Neutrophil (primary cell): ENCODE results near the gene ZNF865.

Source experiments
- H3K27ac ChIP-seq: fragments of 200-600 bp; sonication (generic); 2 replicates; pipeline ENCODE4 v1.5.1; 2016; ENCODE audit warnings: mild to moderate bottlenecking, moderate library complexity
- H3K27me3 ChIP-seq: fragments of 200-600 bp; sonication (generic); 2 replicates; pipeline ENCODE4 v1.6.0; 2016; ENCODE audit warnings: mild to moderate bottlenecking
- H3K36me3 ChIP-seq: fragments of 200-600 bp; sonication (generic); 2 replicates; pipeline ENCODE4 v1.5.1; 2017
- H3K4me1 ChIP-seq, 2 experiments: fragments of 200-600 bp in 1 of 2; sonication (generic) in 1 of 2; 1 replicate in 1 of 2; 2 replicates in 1 of 2; pipeline versions ENCODE4 v1.5.1 to v1.6.1; 2013 to 2016; ENCODE audit warnings: low read depth in 1 of 2, low read length in 1 of 2, mild to moderate bottlenecking in 1 of 2, moderate library complexity in 1 of 2; ENCODE audit not compliant: control insufficient read depth in 1 of 2, insufficient read depth in 1 of 2
- H3K4me3 ChIP-seq, 2 experiments: fragments of 200-600 bp in 1 of 2; sonication (generic) in 1 of 2; 1 replicate in 1 of 2; 2 replicates in 1 of 2; pipeline ENCODE4 v1.5.1; 2013 to 2016; ENCODE audit warnings: low read depth in 1 of 2, low read length in 1 of 2, mild to moderate bottlenecking in 1 of 2, moderate library complexity in 1 of 2
- H3K9me3 ChIP-seq: fragments of 200-600 bp; sonication (generic); 2 replicates; pipeline ENCODE4 v1.5.1; 2016
- TF ChIP-seq, protein P1 (sequence below): fragments of 200-600 bp; sonication (generic); IDR thresholded peaks from 2 replicates; pipeline ENCODE4 v1.5.1; 2016; ENCODE audit warnings: antibody characterized with exemption

Gene ZNF865

DNA sequence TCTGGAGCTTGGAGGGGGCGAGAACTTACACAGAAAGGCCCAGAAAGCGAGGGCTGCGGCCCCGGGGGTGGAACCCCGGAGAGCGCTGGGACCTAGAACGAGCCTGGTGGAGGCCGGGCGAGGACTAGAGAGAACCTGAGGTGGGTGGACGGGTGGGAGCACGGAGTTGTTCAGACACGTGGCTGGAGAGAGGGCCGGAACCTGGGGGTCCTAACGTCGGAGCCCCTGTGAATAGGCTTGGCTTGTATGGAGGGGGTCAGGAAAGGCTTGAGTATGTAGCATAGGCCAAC is 38.4 kb downstream of the ZNF865 start:
- Histone ChIP-seq H3K27ac (peak overlapping the region; percentile 83), H3K4me3 (peak overlapping the region; percentile 73 to 96), H3K36me3 (peaks cover 14% of the 10 kb centered on the region), H3K27me3 (peaks cover 53% of the 10 kb centered on the region), H3K9me3 (no peaks in the 10 kb centered on the region), H3K4me1 (peaks cover 59 to 72% of the 10 kb centered on the region in 2 experiments)
- TF ChIP-seq, protein P1, sequence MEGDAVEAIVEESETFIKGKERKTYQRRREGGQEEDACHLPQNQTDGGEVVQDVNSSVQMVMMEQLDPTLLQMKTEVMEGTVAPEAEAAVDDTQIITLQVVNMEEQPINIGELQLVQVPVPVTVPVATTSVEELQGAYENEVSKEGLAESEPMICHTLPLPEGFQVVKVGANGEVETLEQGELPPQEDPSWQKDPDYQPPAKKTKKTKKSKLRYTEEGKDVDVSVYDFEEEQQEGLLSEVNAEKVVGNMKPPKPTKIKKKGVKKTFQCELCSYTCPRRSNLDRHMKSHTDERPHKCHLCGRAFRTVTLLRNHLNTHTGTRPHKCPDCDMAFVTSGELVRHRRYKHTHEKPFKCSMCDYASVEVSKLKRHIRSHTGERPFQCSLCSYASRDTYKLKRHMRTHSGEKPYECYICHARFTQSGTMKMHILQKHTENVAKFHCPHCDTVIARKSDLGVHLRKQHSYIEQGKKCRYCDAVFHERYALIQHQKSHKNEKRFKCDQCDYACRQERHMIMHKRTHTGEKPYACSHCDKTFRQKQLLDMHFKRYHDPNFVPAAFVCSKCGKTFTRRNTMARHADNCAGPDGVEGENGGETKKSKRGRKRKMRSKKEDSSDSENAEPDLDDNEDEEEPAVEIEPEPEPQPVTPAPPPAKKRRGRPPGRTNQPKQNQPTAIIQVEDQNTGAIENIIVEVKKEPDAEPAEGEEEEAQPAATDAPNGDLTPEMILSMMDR = no peak

DNA sequence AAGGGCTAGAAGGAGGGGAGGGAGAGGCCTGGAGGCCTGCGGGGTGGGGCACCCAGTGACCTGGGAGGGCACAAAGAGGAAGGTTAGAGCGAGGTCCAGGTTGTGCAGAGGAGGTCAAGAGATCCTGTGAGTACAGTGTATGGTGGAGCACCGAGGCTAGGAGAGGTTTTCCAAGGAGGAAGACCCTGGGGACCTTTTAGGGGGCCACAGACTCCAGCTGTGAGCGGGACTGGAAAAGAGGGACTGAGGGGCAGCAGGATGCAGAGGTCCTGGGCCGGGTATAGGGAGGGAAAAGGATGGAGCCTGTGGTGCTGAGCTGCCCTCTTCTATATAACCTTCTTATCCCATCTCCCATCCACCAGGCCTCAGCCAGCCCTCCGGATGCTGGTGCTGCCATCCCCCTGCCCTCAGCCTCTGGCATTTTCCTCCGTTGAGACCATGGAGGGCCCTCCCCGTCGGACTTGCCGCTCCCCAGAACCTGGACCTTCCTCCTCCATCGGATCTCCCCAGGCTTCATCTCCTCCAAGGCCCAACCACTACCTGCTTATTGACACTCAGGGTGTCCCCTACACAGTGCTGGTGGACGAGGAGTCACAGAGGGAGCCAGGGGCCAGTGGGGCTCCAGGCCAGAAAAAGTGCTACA is 38.9 kb downstream of the ZNF865 start:
- TF ChIP-seq, protein P1 = no peak
- Histone ChIP-seq H3K9me3 (no peaks in the 10 kb centered on the region), H3K36me3 (peaks cover 14% of the 10 kb centered on the region), H3K4me3 (peak overlapping the region; percentile 73 to 96), H3K27ac (peak overlapping the region; percentile 83), H3K4me1 (peaks cover 61 to 74% of the 10 kb centered on the region in 2 experiments), H3K27me3 (peaks cover 57% of the 10 kb centered on the region)

DNA sequence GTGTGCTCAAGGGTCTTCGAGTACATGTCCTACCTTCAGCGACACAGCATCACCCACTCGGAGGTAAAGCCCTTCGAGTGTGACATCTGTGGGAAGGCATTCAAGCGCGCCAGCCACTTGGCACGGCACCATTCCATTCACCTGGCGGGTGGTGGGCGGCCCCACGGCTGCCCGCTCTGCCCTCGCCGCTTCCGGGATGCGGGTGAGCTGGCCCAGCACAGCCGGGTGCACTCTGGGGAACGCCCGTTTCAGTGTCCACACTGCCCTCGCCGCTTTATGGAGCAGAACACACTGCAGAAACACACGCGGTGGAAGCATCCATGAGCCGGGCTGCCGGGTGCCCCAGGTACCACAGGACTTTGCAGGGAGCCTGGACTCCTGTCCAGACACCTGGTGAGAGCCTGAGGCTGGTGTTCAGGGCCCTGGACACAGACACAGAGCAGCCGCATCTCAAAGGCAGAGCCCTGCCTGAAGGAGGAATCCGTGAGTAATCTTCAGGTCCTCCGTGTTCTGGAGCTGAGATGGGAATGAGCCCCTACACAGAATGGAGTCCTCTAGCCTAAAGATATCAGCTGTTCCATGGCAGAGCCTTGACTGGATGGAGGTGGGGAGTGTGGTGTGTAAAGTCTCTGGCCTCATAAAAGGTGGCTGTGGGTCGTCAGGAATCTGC is 39.5 kb downstream of the ZNF865 start:
- H3K27ac ChIP-seq = no peak overlapping the region
- no peaks in the 10 kb centered on the region for H3K9me3 ChIP-seq
- H3K27me3 ChIP-seq = peaks cover 55% of the 10 kb centered on the region
- peak overlapping the region; percentile 73 to 96 for H3K4me3 ChIP-seq
- H3K36me3 ChIP-seq = peaks cover 14% of the 10 kb centered on the region
- TF ChIP-seq, protein P1 = no peak
- peaks cover 58 to 72% of the 10 kb centered on the region in 2 experiments for H3K4me1 ChIP-seq

DNA sequence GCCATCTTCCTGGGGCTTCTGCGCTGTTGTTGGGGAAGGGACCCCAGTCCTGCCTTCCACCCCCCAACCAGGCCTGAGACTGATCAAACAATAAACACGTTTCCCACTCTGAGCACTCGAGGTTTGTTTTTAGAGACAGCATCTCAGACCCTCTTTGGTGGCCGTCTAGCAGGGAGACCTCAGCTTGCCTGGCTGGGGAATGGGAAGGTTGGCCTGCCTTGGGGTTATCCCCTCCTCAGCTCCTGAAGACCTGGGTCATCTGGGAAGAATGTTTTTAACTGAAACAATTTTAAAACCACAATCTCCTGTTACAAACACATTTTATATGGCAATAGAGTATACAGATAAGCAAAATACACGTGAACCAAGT is 40.0 kb downstream of the ZNF865 start:
- Histone ChIP-seq H3K36me3 (peaks cover 14% of the 10 kb centered on the region), H3K27ac (no peak overlapping the region), H3K4me3 (no peak overlapping the region), H3K4me1 (peaks cover 53 to 66% of the 10 kb centered on the region in 2 experiments), H3K9me3 (no peaks in the 10 kb centered on the region), H3K27me3 (peaks cover 50% of the 10 kb centered on the region)
- TF ChIP-seq, protein P1 = no peak

DNA sequence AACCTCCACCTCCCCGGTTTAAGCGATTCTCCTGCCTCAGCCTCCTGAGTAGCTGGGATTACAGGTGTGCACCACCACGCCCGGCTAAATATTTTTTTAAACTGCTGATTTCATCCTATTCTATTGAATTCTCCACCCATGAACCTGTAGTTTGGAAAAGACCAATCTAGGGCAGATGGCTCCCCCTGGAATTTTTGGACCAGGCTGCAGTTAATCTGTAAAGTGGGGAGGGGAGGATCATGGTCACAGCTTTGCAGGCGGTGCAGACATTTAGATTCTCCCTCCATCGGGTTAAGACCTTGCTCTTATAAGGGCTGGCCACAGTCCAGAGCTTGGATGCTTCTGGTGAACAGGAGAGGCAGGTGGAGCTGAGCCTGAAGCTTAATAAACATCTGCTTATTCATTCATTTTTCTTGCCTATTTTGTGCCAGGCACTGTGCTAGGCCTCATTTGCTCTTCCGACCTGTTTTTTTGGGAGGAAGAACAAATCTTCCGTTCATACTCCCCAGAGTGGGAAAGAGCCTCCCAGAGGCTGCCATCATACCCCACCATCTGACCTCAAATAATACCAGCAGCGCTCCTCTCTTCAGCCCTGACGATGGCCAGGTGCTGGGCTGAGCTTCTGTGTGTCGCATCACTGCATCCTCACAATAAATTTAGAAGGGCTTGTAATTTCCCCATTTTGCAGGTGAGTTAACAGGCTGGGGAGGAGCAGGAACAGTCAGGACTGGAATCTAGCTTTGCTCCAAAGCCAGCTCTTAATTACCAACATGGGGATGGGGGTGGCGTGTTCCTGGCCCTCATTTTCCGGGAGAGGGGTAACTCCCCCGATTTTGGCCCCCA is 41.7 kb downstream of the ZNF865 start:
- peaks cover 41 to 50% of the 10 kb centered on the region in 2 experiments for H3K4me1 ChIP-seq

More for the DNA sequence above, 41.7 kb downstream of the ZNF865 start:
- Histone ChIP-seq H3K27ac (no peak overlapping the region), H3K9me3 (no peaks in the 10 kb centered on the region), H3K36me3 (peaks cover 14% of the 10 kb centered on the region), H3K4me3 (peak overlapping the region; percentile 52 to 54), H3K27me3 (peaks cover 35% of the 10 kb centered on the region)
- TF ChIP-seq, protein P1 = no peak
